ENCODE data around the gene FADS1.

DNA sequence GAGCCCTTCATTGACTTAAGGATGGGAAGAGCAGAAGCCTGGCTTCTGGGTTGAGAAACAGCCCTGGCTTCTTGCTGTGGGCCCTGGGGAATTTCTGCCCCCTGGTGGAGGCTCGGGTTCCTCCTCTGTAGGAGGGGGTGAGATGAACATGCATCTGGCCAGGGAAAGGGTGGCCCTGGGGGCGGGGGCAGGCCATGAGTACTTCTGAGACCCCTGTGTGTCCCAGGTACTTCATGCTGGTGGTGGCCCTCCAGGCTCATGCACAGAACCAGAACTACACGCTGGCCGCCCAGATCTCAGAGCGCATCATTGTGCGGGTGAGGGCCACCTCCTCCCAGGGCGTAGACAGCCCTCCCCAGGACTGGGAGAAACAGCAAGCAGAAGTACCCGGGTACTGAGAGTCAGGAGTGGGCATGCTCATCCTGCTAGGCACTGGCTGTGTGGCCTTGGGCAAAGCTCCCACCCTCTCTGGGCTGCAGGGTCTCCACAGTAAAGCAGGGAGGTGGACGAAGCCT lies 40.2 kb downstream of the FADS1 start:
- TF ChIP-seq, protein P1, sequence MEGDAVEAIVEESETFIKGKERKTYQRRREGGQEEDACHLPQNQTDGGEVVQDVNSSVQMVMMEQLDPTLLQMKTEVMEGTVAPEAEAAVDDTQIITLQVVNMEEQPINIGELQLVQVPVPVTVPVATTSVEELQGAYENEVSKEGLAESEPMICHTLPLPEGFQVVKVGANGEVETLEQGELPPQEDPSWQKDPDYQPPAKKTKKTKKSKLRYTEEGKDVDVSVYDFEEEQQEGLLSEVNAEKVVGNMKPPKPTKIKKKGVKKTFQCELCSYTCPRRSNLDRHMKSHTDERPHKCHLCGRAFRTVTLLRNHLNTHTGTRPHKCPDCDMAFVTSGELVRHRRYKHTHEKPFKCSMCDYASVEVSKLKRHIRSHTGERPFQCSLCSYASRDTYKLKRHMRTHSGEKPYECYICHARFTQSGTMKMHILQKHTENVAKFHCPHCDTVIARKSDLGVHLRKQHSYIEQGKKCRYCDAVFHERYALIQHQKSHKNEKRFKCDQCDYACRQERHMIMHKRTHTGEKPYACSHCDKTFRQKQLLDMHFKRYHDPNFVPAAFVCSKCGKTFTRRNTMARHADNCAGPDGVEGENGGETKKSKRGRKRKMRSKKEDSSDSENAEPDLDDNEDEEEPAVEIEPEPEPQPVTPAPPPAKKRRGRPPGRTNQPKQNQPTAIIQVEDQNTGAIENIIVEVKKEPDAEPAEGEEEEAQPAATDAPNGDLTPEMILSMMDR (optimal IDR thresholded peaks at IDR 0.05 in 1 of 3, IDR thresholded peaks at IDR 0.05 in 1 of 3, conservative IDR thresholded peaks at IDR 0.05 in 1 of 3; ENCODE audit: extremely low read depth in 1 of 3, insufficient read depth in 2 of 3, low read length in 3 of 3): peak; percentile 70 to 87 (median 76)
- TF ChIP-seq EZH2 (IDR thresholded peaks at IDR 0.05; ENCODE audit: low read length): no peak

All from keratinocyte (primary cell).